HCT116 (cell line): ENCODE results near the gene SGK2.

ENCODE experiments used
- FOSL1 ChIP-seq: IDR thresholded peaks from 2 replicates; pipeline ENCODE4 v1.6.1; 2012; ENCODE audit warnings: low read depth
- POLR2AphosphoS5 ChIP-seq: IDR thresholded peaks from 2 replicates; pipeline ENCODE4 v1.6.1; 2011; ENCODE audit warnings: mild to moderate bottlenecking, low read depth, low read length, moderate library complexity
- SP1 ChIP-seq: IDR thresholded peaks from 2 replicates; pipeline ENCODE4 v1.6.1; 2012; ENCODE audit warnings: low read depth
- TF ChIP-seq, protein P1 (sequence below), 3 experiments: fragments of 200-600 bp in 1 of 3; sonication (generic) in 1 of 3; IDR thresholded peaks in 2 of 3; conservative IDR thresholded peaks in 1 of 3; 2 replicates each; pipeline ENCODE4 v1.5.1; 2012 to 2017; ENCODE audit warnings: low read depth in 2 of 3, low read length in 2 of 3, antibody characterized with exemption in 1 of 3, borderline replicate concordance in 1 of 3, control low read depth in 1 of 3, mild to moderate bottlenecking in 1 of 3, mixed read lengths in 1 of 3, mixed run types in 1 of 3, moderate library complexity in 1 of 3; ENCODE audit not compliant: insufficient read depth in 1 of 3

DNA sequence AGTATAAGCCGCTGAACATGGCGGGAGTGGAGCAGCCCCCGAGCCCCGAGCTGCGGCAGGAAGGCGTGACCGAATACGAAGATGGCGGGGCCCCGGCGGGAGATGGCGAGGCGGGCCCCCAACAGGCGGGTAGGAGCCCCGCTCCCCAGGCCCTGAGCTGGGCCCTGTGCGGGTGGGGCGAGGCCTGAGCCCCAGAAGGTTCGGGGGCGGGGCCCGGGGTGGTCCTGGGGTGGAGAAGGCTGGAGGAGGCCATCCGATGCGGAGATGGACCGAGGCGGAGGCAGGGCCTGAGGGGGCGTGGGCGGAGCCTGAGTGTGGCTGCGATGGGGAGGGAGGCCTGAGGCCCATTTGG lies 44.2 kb upstream of the SGK2 start:
- TF ChIP-seq, protein P1, sequence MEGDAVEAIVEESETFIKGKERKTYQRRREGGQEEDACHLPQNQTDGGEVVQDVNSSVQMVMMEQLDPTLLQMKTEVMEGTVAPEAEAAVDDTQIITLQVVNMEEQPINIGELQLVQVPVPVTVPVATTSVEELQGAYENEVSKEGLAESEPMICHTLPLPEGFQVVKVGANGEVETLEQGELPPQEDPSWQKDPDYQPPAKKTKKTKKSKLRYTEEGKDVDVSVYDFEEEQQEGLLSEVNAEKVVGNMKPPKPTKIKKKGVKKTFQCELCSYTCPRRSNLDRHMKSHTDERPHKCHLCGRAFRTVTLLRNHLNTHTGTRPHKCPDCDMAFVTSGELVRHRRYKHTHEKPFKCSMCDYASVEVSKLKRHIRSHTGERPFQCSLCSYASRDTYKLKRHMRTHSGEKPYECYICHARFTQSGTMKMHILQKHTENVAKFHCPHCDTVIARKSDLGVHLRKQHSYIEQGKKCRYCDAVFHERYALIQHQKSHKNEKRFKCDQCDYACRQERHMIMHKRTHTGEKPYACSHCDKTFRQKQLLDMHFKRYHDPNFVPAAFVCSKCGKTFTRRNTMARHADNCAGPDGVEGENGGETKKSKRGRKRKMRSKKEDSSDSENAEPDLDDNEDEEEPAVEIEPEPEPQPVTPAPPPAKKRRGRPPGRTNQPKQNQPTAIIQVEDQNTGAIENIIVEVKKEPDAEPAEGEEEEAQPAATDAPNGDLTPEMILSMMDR (IDR thresholded peaks at IDR 0.05 in 2 of 3, conservative IDR thresholded peaks at IDR 0.05 in 1 of 3; ENCODE audit: borderline replicate concordance in 1 of 3, insufficient read depth in 1 of 3, low read depth in 2 of 3, low read length in 2 of 3), result no peak
- no peak for TF ChIP-seq FOSL1
- no peak for TF ChIP-seq POLR2AphosphoS5
- TF ChIP-seq SP1, result no peak
